HepG2 (cell line): ENCODE measurements around the gene NFS1. TPM values are rescaled to one million over a fixed set of nuclear protein-coding genes. Genes with fewer than 3 reads are reported as not detected.

Experiments used
- ATF1 ChIP-seq: IDR thresholded peaks from 2 replicates; pipeline ENCODE4 v1.6.1; 2016; ENCODE audit warnings: mild to moderate bottlenecking, control low read depth
- CERS6 ChIP-seq: sonication (generic); formaldehyde crosslinking; IDR thresholded peaks from 2 replicates; pipeline ENCODE4 v1.5.0; 2020; ENCODE audit warnings: missing genetic modification reagents
- DBP ChIP-seq: sonication (generic); formaldehyde crosslinking; IDR thresholded peaks from 2 replicates; pipeline ENCODE4 v1.4.0; 2020; ENCODE audit warnings: missing genetic modification reagents; ENCODE audit errors: not compliant biosample characterization
- ETV5 ChIP-seq: IDR thresholded peaks from 2 replicates; pipeline ENCODE4 v1.6.1; 2018; ENCODE audit warnings: missing biosample characterization, missing genetic modification reagents, inconsistent platforms, borderline replicate concordance
- JUND ChIP-seq: sonication (generic); formaldehyde crosslinking; IDR thresholded peaks from 2 replicates; pipeline ENCODE4 v1.8.0; 2022; ENCODE audit warnings: mild to moderate bottlenecking, missing genetic modification reagents
- MTF2 ChIP-seq: sonication (generic); formaldehyde crosslinking; IDR thresholded peaks from 2 replicates; pipeline ENCODE4 v1.5.0; 2020; ENCODE audit warnings: missing genetic modification reagents, borderline replicate concordance
- NR2C2 ChIP-seq: sonication (generic); formaldehyde crosslinking; IDR thresholded peaks from 2 replicates; pipeline ENCODE4 v1.4.0; 2020; ENCODE audit warnings: missing genetic modification reagents, mild to moderate bottlenecking, moderate library complexity, borderline replicate concordance
- REPIN1 ChIP-seq: sonication (generic); formaldehyde crosslinking; IDR thresholded peaks from 2 replicates; pipeline ENCODE4 v1.8.0; 2022; ENCODE audit warnings: missing genetic modification reagents, low read depth, mild to moderate bottlenecking, borderline replicate concordance
- SIN3A ChIP-seq: IDR thresholded peaks from 2 replicates; pipeline ENCODE4 v1.6.1; 2011; ENCODE audit warnings: low read depth, mild to moderate bottlenecking, control low read depth, low read length, borderline replicate concordance
- TBX3 ChIP-seq: fragments of 450-650 bp; IDR thresholded peaks from 2 replicates; pipeline ENCODE4 v1.6.1; 2017; ENCODE audit warnings: antibody characterized with exemption, mild to moderate bottlenecking, inconsistent platforms, borderline replicate concordance
- TRIM24 ChIP-seq: sonication (generic); formaldehyde crosslinking; IDR thresholded peaks from 2 replicates; pipeline ENCODE4 v1.8.0; 2022; ENCODE audit warnings: mild to moderate bottlenecking, missing genetic modification reagents
- ZNF552 ChIP-seq: sonication (generic); formaldehyde crosslinking; IDR thresholded peaks from 2 replicates; pipeline ENCODE4 v1.9.0; 2022; ENCODE audit warnings: missing genetic modification reagents, mild to moderate bottlenecking, borderline replicate concordance
- ZNF772 ChIP-seq: sonication (generic); formaldehyde crosslinking; IDR thresholded peaks from 2 replicates; pipeline ENCODE4 v1.5.0; 2020; ENCODE audit warnings: mild to moderate bottlenecking, missing genetic modification reagents
- polyA plus RNA-seq, 8 experiments: library from polyadenylated mRNA; depleted of rRNA in 3 of 8; stranded (reverse) in 7 of 8; unstranded in 1 of 8; fragments of >200 nt; fragmentation: Illumina TruSeq in 4 of 8; extraction: Trizol in 4 of 8; gene quantifications; 2 replicates each; pipeline versions ENCODE4 v1.2.1 to v1.2.3, GENCODE V29; 2011 to 2016; ENCODE audit warnings: low read depth in 4 of 8, missing spikeins in 1 of 8, mixed read lengths in 1 of 8; ENCODE audit not compliant: insufficient read depth in 1 of 8
- total RNA-seq, 5 experiments: library from RNA; depleted of rRNA; stranded (reverse); fragments of >200 nt; fragmentation: Illumina TruSeq; extraction: Trizol; gene quantifications; 2 replicates each; pipeline ENCODE4 v1.2.3, GENCODE V29; 2016; ENCODE audit warnings: low read depth in 1 of 5
- TF ChIP-seq, protein P1 (sequence below): sonication (generic); formaldehyde crosslinking; IDR thresholded peaks from 2 replicates; pipeline ENCODE4 v1.9.0; 2021; ENCODE audit warnings: missing genetic modification reagents, borderline replicate concordance
- TF ChIP-seq, protein P2 (sequence below): sonication (generic); formaldehyde crosslinking; IDR thresholded peaks from 2 replicates; pipeline ENCODE4 v1.9.0; 2021; ENCODE audit warnings: mild to moderate bottlenecking, missing genetic modification reagents

NFS1 gene
- total and polyA plus RNA-seq, 2 of the 13 experiments (the other 11 are each of a cell fraction or from before 2014, with no cell fraction given) = 65.9 to 88.1 TPM

GRCh38 chr20:35699127-35699956, at the start of gene NFS1, which contains the start of gene ROMO1 (continued):
- TF ChIP-seq ATF1 (CRISPR knock-in tag) (peak; percentile 79; the same call in 1 of the 2 replicates), ZNF552 (CRISPR knock-in tag) (peak; percentile 91), TBX3 (peak; percentile 51), DBP (peak; percentile 82), SIN3A (peak; percentile 97), ZNF772 (CRISPR knock-in tag) (peak; percentile 97), ETV5 (CRISPR knock-in tag) (peak; percentile 79), JUND (0 out of 2 replicates have a peak, but pooled peaks have one; percentile 71), TRIM24 (CRISPR knock-in tag) (no peak), NR2C2 (peak; percentile 100), REPIN1 (CRISPR knock-in tag) (peak; percentile 100), CERS6 (CRISPR knock-in tag) (peak; percentile 86; the same call in 1 of the 2 replicates), MTF2 (CRISPR knock-in tag) (peak; percentile 94; the same call in 1 of the 2 replicates)
- TF ChIP-seq, protein P1, sequence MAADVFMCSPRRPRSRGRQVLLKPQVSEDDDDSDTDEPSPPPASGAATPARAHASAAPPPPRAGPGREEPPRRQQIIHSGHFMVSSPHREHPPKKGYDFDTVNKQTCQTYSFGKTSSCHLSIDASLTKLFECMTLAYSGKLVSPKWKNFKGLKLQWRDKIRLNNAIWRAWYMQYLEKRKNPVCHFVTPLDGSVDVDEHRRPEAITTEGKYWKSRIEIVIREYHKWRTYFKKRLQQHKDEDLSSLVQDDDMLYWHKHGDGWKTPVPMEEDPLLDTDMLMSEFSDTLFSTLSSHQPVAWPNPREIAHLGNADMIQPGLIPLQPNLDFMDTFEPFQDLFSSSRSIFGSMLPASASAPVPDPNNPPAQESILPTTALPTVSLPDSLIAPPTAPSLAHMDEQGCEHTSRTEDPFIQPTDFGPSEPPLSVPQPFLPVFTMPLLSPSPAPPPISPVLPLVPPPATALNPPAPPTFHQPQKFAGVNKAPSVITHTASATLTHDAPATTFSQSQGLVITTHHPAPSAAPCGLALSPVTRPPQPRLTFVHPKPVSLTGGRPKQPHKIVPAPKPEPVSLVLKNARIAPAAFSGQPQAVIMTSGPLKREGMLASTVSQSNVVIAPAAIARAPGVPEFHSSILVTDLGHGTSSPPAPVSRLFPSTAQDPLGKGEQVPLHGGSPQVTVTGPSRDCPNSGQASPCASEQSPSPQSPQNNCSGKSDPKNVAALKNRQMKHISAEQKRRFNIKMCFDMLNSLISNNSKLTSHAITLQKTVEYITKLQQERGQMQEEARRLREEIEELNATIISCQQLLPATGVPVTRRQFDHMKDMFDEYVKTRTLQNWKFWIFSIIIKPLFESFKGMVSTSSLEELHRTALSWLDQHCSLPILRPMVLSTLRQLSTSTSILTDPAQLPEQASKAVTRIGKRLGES (CRISPR knock-in tag) = peak; percentile 94; the same call in 1 of the 2 replicates
- TF ChIP-seq, protein P2, sequence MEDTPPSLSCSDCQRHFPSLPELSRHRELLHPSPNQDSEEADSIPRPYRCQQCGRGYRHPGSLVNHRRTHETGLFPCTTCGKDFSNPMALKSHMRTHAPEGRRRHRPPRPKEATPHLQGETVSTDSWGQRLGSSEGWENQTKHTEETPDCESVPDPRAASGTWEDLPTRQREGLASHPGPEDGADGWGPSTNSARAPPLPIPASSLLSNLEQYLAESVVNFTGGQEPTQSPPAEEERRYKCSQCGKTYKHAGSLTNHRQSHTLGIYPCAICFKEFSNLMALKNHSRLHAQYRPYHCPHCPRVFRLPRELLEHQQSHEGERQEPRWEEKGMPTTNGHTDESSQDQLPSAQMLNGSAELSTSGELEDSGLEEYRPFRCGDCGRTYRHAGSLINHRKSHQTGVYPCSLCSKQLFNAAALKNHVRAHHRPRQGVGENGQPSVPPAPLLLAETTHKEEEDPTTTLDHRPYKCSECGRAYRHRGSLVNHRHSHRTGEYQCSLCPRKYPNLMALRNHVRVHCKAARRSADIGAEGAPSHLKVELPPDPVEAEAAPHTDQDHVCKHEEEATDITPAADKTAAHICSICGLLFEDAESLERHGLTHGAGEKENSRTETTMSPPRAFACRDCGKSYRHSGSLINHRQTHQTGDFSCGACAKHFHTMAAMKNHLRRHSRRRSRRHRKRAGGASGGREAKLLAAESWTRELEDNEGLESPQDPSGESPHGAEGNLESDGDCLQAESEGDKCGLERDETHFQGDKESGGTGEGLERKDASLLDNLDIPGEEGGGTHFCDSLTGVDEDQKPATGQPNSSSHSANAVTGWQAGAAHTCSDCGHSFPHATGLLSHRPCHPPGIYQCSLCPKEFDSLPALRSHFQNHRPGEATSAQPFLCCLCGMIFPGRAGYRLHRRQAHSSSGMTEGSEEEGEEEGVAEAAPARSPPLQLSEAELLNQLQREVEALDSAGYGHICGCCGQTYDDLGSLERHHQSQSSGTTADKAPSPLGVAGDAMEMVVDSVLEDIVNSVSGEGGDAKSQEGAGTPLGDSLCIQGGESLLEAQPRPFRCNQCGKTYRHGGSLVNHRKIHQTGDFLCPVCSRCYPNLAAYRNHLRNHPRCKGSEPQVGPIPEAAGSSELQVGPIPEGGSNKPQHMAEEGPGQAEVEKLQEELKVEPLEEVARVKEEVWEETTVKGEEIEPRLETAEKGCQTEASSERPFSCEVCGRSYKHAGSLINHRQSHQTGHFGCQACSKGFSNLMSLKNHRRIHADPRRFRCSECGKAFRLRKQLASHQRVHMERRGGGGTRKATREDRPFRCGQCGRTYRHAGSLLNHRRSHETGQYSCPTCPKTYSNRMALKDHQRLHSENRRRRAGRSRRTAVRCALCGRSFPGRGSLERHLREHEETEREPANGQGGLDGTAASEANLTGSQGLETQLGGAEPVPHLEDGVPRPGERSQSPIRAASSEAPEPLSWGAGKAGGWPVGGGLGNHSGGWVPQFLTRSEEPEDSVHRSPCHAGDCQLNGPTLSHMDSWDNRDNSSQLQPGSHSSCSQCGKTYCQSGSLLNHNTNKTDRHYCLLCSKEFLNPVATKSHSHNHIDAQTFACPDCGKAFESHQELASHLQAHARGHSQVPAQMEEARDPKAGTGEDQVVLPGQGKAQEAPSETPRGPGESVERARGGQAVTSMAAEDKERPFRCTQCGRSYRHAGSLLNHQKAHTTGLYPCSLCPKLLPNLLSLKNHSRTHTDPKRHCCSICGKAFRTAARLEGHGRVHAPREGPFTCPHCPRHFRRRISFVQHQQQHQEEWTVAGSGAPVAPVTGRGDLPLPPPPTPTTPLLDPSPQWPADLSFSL (CRISPR knock-in tag) = no peak
